Parathyroid adenoma (tissue), 2 donors: ENCODE measurements around the gene APAF1.

ENCODE experiments used
- H2AFZ ChIP-seq: fragments of 300-600 bp; sonication (generic); one replicate; pipeline ENCODE4 v1.7.0; 2017; ENCODE audit warnings: antibody characterized with exemption, mild to moderate bottlenecking
- H3K27ac ChIP-seq: fragments of 300-600 bp; sonication (generic); one replicate; pipeline ENCODE4 v1.7.0; 2017
- H3K27me3 ChIP-seq: fragments of 300-600 bp; sonication (generic); one replicate; pipeline ENCODE4 v1.7.0; 2017; ENCODE audit warnings: low read length; ENCODE audit not compliant: control insufficient read depth, insufficient read depth
- H3K36me3 ChIP-seq: fragments of 300-600 bp; sonication (generic); one replicate; pipeline ENCODE4 v1.7.0; 2017; ENCODE audit warnings: low read length; ENCODE audit not compliant: control insufficient read depth, insufficient read depth
- H3K4me1 ChIP-seq: fragments of 300-600 bp; sonication (generic); one replicate; pipeline ENCODE4 v1.7.0; 2017; ENCODE audit warnings: control low read depth
- H3K4me2 ChIP-seq: fragments of 300-600 bp; sonication (generic); one replicate; pipeline ENCODE4 v1.7.0; 2017; ENCODE audit warnings: low read length
- H3K4me3 ChIP-seq: fragments of 300-600 bp; sonication (generic); one replicate; pipeline ENCODE4 v1.7.0; 2017; ENCODE audit warnings: low read depth, low read length
- H3K79me2 ChIP-seq: fragments of 300-600 bp; sonication (generic); one replicate; pipeline ENCODE4 v1.7.0; 2017; ENCODE audit warnings: control low read depth
- H3K9ac ChIP-seq: fragments of 300-600 bp; sonication (generic); one replicate; pipeline ENCODE4 v1.7.0; 2017; ENCODE audit warnings: mild to moderate bottlenecking
- H3K9me3 ChIP-seq: fragments of 300-600 bp; sonication (generic); one replicate; pipeline ENCODE4 v1.7.0; 2017; ENCODE audit warnings: low read length; ENCODE audit not compliant: control insufficient read depth
- TF ChIP-seq, protein P1 (sequence below): fragments of 300-600 bp; sonication (generic); IDR thresholded peaks from one replicate; pipeline ENCODE4 v1.7.0; 2017; ENCODE audit warnings: antibody characterized with exemption, mild to moderate bottlenecking
- donor health status: primary hyperparathyroidism.

APAF1 gene

DNA sequence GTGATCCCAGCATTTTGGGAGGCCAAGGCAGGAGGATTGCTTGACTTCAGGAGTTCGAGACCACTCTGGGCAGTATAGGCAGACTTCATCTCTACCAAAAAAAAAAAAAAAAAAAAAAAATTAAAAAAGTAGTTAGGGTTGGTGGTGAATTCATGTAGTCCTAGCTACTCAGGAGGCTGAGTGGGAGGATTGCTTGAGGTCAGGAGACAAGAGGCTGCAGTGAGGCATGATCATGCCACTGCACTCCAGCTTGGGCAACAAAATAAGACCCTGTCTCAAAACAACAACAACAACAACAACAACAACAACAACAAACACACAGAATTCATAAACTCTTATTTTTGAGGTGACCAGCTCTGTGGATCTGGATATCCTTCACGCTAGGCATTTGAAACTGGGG is 34.5 kb upstream of the APAF1 start:
- Histone ChIP-seq H3K9ac (no peak overlapping the region), H3K9me3 (no peaks in the 10 kb centered on the region), H3K4me1 (no peaks in the 10 kb centered on the region), H2AFZ (no peak overlapping the region), H3K27me3 (no peaks in the 10 kb centered on the region), H3K4me3 (no peak overlapping the region), H3K27ac (no peak overlapping the region), H3K79me2 (no peaks in the 10 kb centered on the region), H3K36me3 (no peaks in the 10 kb centered on the region), H3K4me2 (no peak overlapping the region)
- TF ChIP-seq, protein P1, sequence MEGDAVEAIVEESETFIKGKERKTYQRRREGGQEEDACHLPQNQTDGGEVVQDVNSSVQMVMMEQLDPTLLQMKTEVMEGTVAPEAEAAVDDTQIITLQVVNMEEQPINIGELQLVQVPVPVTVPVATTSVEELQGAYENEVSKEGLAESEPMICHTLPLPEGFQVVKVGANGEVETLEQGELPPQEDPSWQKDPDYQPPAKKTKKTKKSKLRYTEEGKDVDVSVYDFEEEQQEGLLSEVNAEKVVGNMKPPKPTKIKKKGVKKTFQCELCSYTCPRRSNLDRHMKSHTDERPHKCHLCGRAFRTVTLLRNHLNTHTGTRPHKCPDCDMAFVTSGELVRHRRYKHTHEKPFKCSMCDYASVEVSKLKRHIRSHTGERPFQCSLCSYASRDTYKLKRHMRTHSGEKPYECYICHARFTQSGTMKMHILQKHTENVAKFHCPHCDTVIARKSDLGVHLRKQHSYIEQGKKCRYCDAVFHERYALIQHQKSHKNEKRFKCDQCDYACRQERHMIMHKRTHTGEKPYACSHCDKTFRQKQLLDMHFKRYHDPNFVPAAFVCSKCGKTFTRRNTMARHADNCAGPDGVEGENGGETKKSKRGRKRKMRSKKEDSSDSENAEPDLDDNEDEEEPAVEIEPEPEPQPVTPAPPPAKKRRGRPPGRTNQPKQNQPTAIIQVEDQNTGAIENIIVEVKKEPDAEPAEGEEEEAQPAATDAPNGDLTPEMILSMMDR: no peak

DNA sequence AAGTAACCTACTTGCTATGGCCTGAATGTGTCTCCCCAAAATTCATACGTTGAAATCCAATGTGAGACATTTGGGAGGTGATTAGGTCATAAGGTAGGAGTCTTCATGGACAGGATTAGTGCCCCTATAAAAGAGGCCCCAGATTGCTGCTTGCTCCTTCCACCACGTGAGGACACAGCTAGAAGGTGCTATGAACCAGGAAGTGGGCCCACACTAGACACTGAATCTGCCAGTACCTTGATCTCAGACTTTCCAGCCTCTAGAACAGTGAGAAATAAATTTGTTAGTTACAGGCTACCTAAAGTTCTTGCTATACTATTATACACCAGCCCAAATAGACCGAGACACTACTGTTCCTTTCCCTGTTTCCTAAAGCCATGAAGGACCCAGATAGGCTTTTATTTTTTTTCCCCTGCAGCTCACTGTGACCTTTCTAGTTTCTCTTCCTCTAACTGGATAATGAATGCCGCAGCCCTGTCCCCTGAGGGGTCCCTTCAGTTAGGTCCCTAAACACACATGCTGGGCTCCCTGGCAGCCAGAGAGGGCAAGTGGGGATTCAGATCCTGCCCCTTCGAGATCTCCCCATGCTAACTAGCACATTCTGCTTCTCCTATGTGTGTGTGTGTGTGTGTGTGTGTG is 32.3 kb upstream of the APAF1 start:
- H3K36me3 ChIP-seq: no peaks in the 10 kb centered on the region
- no peak overlapping the region for H3K9ac ChIP-seq
- no peaks in the 10 kb centered on the region for H3K4me1 ChIP-seq
- TF ChIP-seq, protein P1: no peak
- no peak overlapping the region for H3K27ac ChIP-seq
- H3K9me3 ChIP-seq: no peaks in the 10 kb centered on the region
- no peaks in the 10 kb centered on the region for H3K27me3 ChIP-seq
- H3K4me2 ChIP-seq: no peak overlapping the region
- no peak overlapping the region for H3K4me3 ChIP-seq
- H3K79me2 ChIP-seq: no peaks in the 10 kb centered on the region
- H2AFZ ChIP-seq: no peak overlapping the region

DNA sequence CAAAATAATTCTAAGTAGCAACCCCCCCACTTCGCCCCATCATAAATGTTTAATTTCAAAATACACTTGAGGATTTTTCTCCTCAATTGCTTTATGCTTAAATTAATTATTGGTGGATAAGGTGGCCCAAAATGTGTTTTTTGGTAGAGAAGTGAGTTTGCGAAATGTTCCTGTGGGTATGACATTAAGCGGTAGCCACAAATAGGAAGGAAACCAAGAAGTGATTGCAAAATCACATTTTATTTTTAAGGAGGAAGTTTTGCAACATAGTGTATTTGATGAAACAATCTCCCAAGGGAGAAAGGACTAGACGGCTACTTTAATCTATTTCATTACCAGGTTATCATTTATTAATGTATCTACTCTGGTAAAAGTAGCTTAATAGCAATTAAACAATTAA is 26.1 kb upstream of the APAF1 start:
- no peaks in the 10 kb centered on the region for H3K4me1 ChIP-seq
- H3K36me3 ChIP-seq: no peaks in the 10 kb centered on the region
- no peaks in the 10 kb centered on the region for H3K27me3 ChIP-seq
- H3K79me2 ChIP-seq: no peaks in the 10 kb centered on the region
- H3K4me3 ChIP-seq: no peak overlapping the region
- no peak overlapping the region for H3K4me2 ChIP-seq
- H3K27ac ChIP-seq: no peak overlapping the region
- H2AFZ ChIP-seq: no peak overlapping the region
- TF ChIP-seq, protein P1: no peak
- no peaks in the 10 kb centered on the region for H3K9me3 ChIP-seq
- no peak overlapping the region for H3K9ac ChIP-seq

DNA sequence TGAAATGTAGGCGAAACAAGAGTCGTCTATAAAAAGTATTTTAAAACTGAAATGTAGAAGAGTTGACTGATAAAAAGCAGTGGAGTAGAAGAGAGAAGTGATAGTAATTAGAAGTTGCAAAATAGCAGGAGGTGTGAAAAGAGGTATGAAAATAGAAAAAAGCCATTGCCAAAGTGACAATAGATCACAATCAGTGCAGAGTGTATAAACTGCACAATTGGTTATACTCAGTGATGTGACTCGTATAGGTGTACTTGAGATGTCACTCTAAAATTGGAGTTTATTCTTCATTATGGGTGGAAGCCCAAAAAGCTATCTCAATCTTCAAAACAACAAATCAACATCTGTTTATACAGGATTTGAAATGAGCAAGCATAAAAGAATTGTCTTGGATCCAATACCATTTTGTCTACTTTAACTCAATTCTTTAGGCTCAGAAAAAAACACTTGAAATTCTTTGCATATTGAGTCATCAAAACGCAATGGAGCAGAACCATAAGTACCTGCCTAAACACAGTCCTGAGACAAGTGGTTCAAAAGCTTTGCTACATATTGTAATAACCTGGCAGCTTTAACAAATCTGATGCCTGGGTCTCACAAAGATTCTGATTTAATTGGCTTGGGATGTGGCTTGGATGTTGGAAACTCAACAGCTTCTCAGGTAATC is 9.3 kb upstream of the APAF1 start:
- Histone ChIP-seq H3K4me3 (no peak overlapping the region), H3K79me2 (peaks cover under 1% of the 10 kb centered on the region), H3K9ac (no peak overlapping the region), H3K4me1 (no peaks in the 10 kb centered on the region), H3K4me2 (no peak overlapping the region), H3K27me3 (no peaks in the 10 kb centered on the region), H2AFZ (no peak overlapping the region), H3K9me3 (no peaks in the 10 kb centered on the region), H3K36me3 (no peaks in the 10 kb centered on the region), H3K27ac (no peak overlapping the region)
- TF ChIP-seq, protein P1: no peak

DNA sequence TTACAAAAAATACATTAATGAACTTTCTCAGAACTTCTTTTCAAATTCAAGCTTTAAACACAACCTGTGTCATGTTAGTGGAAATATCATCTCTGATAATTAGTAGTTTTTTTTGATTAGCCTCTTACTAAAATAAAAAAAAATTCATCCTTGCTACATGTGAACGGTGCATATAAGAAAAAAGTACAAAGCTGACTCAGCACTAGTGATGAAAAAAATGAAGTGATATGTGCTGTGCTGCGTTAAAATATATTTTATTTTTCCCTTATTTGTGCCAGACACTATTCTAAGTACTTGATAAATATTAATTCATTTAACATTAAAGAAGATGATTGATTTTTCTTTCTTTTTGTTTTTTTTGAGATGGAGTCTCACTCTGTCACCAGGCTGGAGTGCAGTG is 8.0 kb upstream of the APAF1 start:
- H3K4me3 ChIP-seq: no peak overlapping the region
- H3K36me3 ChIP-seq: no peaks in the 10 kb centered on the region
- H2AFZ ChIP-seq: no peak overlapping the region
- H3K9ac ChIP-seq: no peak overlapping the region
- TF ChIP-seq, protein P1: no peak
- no peak overlapping the region for H3K27ac ChIP-seq
- H3K27me3 ChIP-seq: no peaks in the 10 kb centered on the region
- H3K79me2 ChIP-seq: peaks cover 2% of the 10 kb centered on the region
- H3K9me3 ChIP-seq: no peaks in the 10 kb centered on the region
- no peak overlapping the region for H3K4me2 ChIP-seq
- no peaks in the 10 kb centered on the region for H3K4me1 ChIP-seq
